ENCODE results near the gene CRK.

DNA sequence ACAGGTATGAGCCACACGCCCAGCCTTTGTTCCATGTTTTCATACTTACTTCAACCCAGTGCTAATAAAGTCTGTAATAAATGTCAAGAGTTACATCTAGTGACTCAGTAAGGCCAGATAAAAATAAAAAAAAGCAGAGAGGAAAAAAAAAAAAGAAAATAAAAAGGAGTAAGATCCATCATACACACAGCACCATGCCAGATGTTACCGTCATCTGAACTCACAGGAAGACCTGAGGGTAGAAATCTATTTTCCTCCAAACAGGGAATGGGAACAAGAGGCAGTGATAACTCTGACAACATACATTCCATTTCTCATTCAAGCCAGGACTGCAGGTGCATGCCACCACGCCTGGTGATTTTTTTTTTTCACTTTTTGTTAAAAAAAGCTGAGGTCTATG, 20.7 kb downstream of the CRK start:
- TF ChIP-seq, protein P1, sequence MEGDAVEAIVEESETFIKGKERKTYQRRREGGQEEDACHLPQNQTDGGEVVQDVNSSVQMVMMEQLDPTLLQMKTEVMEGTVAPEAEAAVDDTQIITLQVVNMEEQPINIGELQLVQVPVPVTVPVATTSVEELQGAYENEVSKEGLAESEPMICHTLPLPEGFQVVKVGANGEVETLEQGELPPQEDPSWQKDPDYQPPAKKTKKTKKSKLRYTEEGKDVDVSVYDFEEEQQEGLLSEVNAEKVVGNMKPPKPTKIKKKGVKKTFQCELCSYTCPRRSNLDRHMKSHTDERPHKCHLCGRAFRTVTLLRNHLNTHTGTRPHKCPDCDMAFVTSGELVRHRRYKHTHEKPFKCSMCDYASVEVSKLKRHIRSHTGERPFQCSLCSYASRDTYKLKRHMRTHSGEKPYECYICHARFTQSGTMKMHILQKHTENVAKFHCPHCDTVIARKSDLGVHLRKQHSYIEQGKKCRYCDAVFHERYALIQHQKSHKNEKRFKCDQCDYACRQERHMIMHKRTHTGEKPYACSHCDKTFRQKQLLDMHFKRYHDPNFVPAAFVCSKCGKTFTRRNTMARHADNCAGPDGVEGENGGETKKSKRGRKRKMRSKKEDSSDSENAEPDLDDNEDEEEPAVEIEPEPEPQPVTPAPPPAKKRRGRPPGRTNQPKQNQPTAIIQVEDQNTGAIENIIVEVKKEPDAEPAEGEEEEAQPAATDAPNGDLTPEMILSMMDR (IDR thresholded peaks at IDR 0.05; ENCODE audit: insufficient read depth, low read depth, low read length): no peak
- no peak for TF ChIP-seq EZH2 (IDR thresholded peaks at IDR 0.05; ENCODE audit: insufficient read depth, low read length)

Data from astrocyte (in vitro differentiated cells and primary cell).